ENCODE measurements around the gene FCER1G. TPM values are rescaled to one million over a fixed set of nuclear protein-coding genes. Genes with fewer than 3 reads are reported as not detected.
A peak's percentile ranks its signal among the peaks of the same experiment; 100 is the strongest.

Gene FCER1G
- total and polyA plus RNA-seq, 9 of the 15 experiments (the other 6 are each of a cell fraction or from before 2014, with no cell fraction given): 0.15 to 0.69 (median 0.31) TPM; not detected in 2

DNA sequence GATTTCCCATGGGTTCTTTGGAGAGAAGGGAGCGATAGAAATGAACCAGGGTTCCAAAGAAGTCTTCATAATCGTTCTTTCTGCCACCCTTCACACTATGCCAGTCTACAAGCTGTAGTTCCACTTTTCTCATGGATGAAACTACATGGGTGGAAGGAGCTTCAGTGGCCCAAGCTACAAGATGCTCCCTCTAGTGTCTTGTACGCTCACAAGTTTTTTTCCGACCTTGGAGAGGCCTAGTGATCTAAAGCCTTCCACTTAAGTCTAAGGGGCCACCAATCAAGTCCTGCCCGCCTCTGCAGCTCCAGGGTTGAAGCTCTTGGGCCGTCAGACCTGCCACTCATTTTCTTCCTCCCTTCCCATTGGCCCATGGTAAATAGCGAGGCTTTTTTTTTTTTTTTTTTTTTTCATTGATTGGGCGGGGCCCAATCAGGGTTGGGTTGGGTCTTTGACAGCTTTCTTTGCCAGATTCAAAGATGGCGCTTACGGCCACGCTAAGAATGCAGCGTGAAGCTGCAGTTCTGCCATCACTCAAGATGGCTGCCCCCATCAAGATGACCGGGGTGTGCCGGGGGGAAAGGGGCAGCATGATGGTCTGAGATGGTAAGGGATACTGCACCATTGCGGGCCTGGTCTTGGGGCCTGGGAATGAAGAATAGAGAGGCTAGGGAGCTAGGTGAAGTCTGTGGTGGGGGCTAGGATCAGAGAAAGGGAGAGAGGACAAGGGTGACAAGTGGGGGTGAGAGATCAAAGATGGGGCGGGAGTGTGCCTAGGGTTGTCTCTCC, 10.6 kb downstream of the FCER1G start, which contains the start of gene TOMM40L (continued):
- TF ChIP-seq ZNF431 (CRISPR knock-in tag; IDR thresholded peaks at IDR 0.05) (no peak), CHD2 (IDR thresholded peaks at IDR 0.05; ENCODE audit: low read depth, low read length) (peak; percentile 50; the same call in 1 of the 2 replicates), ZNF253 (CRISPR knock-in tag; conservative IDR thresholded peaks at IDR 0.05) (no peak), RB1 (IDR thresholded peaks at IDR 0.05; ENCODE audit: low read depth) (no peak; the same call in 1 of the 2 replicates), JUNB (CRISPR knock-in tag; conservative IDR thresholded peaks at IDR 0.05) (no peak), ASH1L (IDR thresholded peaks at IDR 0.05; ENCODE audit: borderline replicate concordance, low read depth, partially characterized antibody) (peak; percentile 89), PTTG1 (tag; IDR thresholded peaks at IDR 0.05; ENCODE audit: low read depth) (no peak), HNRNPL (IDR thresholded peaks at IDR 0.05; ENCODE audit: low read depth, low read length) (no peak), FOXP1 (CRISPR knock-in tag; IDR thresholded peaks at IDR 0.05) (no peak), NFE2L1 (tag; IDR thresholded peaks at IDR 0.05; ENCODE audit: borderline replicate concordance, low read depth) (no peak), ZNF507 (tag; conservative IDR thresholded peaks at IDR 0.05) (no peak), PCBP2 (IDR thresholded peaks at IDR 0.05; ENCODE audit: low read depth, low read length, poor library complexity, severe bottlenecking) (no peak), SREBF2 (CRISPR knock-in tag; IDR thresholded peaks at IDR 0.05) (no peak), MTA2 (IDR thresholded peaks at IDR 0.05; ENCODE audit: low read depth) (no peak), NUFIP1 (IDR thresholded peaks at IDR 0.05; ENCODE audit: partially characterized antibody) (no peak), RCOR1 (IDR thresholded peaks at IDR 0.05; ENCODE audit: borderline replicate concordance in 1 of 2, low read depth in 2 of 2, low read length in 2 of 2) (0 out of 4 replicates have a peak, but pooled peaks of 1 of the 2 experiments have one; percentile 13)
- TF ChIP-seq, protein P1, sequence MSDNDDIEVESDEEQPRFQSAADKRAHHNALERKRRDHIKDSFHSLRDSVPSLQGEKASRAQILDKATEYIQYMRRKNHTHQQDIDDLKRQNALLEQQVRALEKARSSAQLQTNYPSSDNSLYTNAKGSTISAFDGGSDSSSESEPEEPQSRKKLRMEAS (CRISPR knock-in tag; IDR thresholded peaks at IDR 0.05): peak; percentile 15; the same call in 1 of the 2 replicates
- TF ChIP-seq, protein P2, sequence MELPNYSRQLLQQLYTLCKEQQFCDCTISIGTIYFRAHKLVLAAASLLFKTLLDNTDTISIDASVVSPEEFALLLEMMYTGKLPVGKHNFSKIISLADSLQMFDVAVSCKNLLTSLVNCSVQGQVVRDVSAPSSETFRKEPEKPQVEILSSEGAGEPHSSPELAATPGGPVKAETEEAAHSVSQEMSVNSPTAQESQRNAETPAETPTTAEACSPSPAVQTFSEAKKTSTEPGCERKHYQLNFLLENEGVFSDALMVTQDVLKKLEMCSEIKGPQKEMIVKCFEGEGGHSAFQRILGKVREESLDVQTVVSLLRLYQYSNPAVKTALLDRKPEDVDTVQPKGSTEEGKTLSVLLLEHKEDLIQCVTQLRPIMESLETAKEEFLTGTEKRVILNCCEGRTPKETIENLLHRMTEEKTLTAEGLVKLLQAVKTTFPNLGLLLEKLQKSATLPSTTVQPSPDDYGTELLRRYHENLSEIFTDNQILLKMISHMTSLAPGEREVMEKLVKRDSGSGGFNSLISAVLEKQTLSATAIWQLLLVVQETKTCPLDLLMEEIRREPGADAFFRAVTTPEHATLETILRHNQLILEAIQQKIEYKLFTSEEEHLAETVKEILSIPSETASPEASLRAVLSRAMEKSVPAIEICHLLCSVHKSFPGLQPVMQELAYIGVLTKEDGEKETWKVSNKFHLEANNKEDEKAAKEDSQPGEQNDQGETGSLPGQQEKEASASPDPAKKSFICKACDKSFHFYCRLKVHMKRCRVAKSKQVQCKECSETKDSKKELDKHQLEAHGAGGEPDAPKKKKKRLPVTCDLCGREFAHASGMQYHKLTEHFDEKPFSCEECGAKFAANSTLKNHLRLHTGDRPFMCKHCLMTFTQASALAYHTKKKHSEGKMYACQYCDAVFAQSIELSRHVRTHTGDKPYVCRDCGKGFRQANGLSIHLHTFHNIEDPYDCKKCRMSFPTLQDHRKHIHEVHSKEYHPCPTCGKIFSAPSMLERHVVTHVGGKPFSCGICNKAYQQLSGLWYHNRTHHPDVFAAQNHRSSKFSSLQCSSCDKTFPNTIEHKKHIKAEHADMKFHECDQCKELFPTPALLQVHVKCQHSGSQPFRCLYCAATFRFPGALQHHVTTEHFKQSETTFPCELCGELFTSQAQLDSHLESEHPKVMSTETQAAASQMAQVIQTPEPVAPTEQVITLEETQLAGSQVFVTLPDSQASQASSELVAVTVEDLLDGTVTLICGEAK (IDR thresholded peaks at IDR 0.05): peak; percentile 11; the same call in 1 of the 2 replicates
- TF ChIP-seq, protein P2 (CRISPR knock-in tag; IDR thresholded peaks at IDR 0.05): no peak
